HG03280 (cell line): Measurements from ENCODE around the gene ARMH4.

Experiments
- ATAC-seq: cut with Tn5 transposase; IDR thresholded peaks from one replicate; pipeline ENCODE4 v1.9.1; 2021; ENCODE audit warnings: mild to moderate bottlenecking, moderate library complexity; ENCODE audit not compliant: unreplicated experiment

ARMH4 gene

GRCh38 chr14:58104808-58105207, 47.2 kb downstream of the ARMH4 start:
- ATAC-seq: no peak

GRCh38 chr14:58100735-58101368, 51.2 kb downstream of the ARMH4 start:
- ATAC-seq: no peak

GRCh38 chr14:58099682-58100081, 52.3 kb downstream of the ARMH4 start:
- ATAC-seq: no peak

- no peak for ATAC-seq
These were observed 53.5 kb downstream of the ARMH4 start for GRCh38 chr14:58098507-58098906.

GRCh38 chr14:58096731-58097130, 55.3 kb downstream of the ARMH4 start:
- no peak for ATAC-seq

- ATAC-seq: no peak
These were observed 60.0 kb downstream of the ARMH4 start for GRCh38 chr14:58091883-58092630.

- no peak for ATAC-seq
These were observed 62.4 kb downstream of the ARMH4 start for GRCh38 chr14:58089612-58090011.

GRCh38 chr14:58088961-58089360, 63.1 kb downstream of the ARMH4 start:
- no peak for ATAC-seq

- no peak for ATAC-seq
These were observed 66.1 kb downstream of the ARMH4 start for GRCh38 chr14:58085877-58086276.

GRCh38 chr14:58082491-58083098, 69.4 kb downstream of the ARMH4 start:
- ATAC-seq: no peak

- ATAC-seq: no peak
These were observed 70.0 kb downstream of the ARMH4 start for GRCh38 chr14:58082011-58082410.

GRCh38 chr14:58078471-58078870, 73.5 kb downstream of the ARMH4 start:
- ATAC-seq: no peak

- ATAC-seq: no peak
These were observed 73.9 kb downstream of the ARMH4 start for GRCh38 chr14:58078068-58078467.

GRCh38 chr14:58077621-58078020, 74.4 kb downstream of the ARMH4 start:
- no peak for ATAC-seq

GRCh38 chr14:58073516-58073915, 78.5 kb downstream of the ARMH4 start:
- ATAC-seq: no peak

GRCh38 chr14:58072288-58073071, 79.5 kb downstream of the ARMH4 start:
- ATAC-seq: peak; percentile 74

- no peak for ATAC-seq
These were observed 80.7 kb downstream of the ARMH4 start for GRCh38 chr14:58071341-58071740.

- ATAC-seq: no peak
These were observed 83.7 kb downstream of the ARMH4 start for GRCh38 chr14:58068306-58068705.

- no peak for ATAC-seq
These were observed 85.9 kb downstream of the ARMH4 start for GRCh38 chr14:58066115-58066514.

- no peak for ATAC-seq
These were observed 90.4 kb downstream of the ARMH4 start for GRCh38 chr14:58061581-58061980.

- no peak for ATAC-seq
These were observed 91.1 kb downstream of the ARMH4 start for GRCh38 chr14:58060898-58061297.
